Panc1 (cell line): ENCODE results near the gene ATP6V1F. TPM values are rescaled to one million over a fixed set of nuclear protein-coding genes. Genes with fewer than 3 reads are reported as not detected.

Source experiments
- ATAC-seq: fragments of 200-7000 bp; cut with Tn5 transposase; 2 replicates; pipeline ENCODE4 v1.9.1; 2020; ENCODE audit warnings: mild to moderate bottlenecking, moderate library complexity
- BruUV-seq: library from RNA; stranded (reverse); fragments of 400-500 nt; replicated peaks from 2 replicates; lab custom pipeline; 2021; lab: Mats Ljungman, UMichigan
- CTCF ChIA-PET: fragments of 300-600 bp; sonication (Branson Sonifier 250); formaldehyde crosslinking; loops from one replicate; lab custom pipeline; 2022; ENCODE audit warnings: antibody characterized with exemption; lab: Charles Lee
- POLR2A ChIA-PET: fragments of 300-600 bp; sonication (Branson Sonifier 250); formaldehyde crosslinking; loops from one replicate; lab custom pipeline; 2022; ENCODE audit warnings: antibody characterized with exemption; lab: Charles Lee
- DNase-seq: peaks from one replicate; pipeline ENCODE4 v3.0.0-alpha.2; 2010; ENCODE audit warnings: low read depth, low spot score
- H3K27ac ChIP-seq: 2 replicates; pipeline ENCODE4 v1.5.1; 2011; ENCODE audit warnings: mild to moderate bottlenecking, low read length, inconsistent platforms
- H3K27me3 ChIP-seq: fragments of 200-500 bp; sonication (Bioruptor generic); 2 replicates; pipeline ENCODE4 v1.6.0; 2014; ENCODE audit warnings: low read length, inconsistent platforms; ENCODE audit not compliant: control insufficient read depth, insufficient read depth
- H3K36me3 ChIP-seq: fragments of 200-500 bp; sonication (Bioruptor generic); 2 replicates; pipeline ENCODE4 v1.5.1; 2014; ENCODE audit warnings: inconsistent platforms, mild to moderate bottlenecking, low read length, moderate library complexity; ENCODE audit not compliant: control insufficient read depth, insufficient read depth
- H3K4me1 ChIP-seq: 2 replicates; pipeline ENCODE4 v1.5.1; 2011; ENCODE audit warnings: inconsistent platforms, mild to moderate bottlenecking, low read length, moderate library complexity; ENCODE audit not compliant: control insufficient read depth, insufficient read depth
- H3K4me3 ChIP-seq, 2 experiments: 2 replicates each; pipeline ENCODE4 v1.5.1; 2011 to 2012; ENCODE audit warnings: low read depth in 2 of 2, low read length in 2 of 2, mild to moderate bottlenecking in 2 of 2, inconsistent platforms in 1 of 2, moderate library complexity in 1 of 2
- H3K9me3 ChIP-seq: fragments of 200-500 bp; sonication (Bioruptor generic); 2 replicates; pipeline ENCODE4 v1.5.1; 2014; ENCODE audit warnings: low read depth, mild to moderate bottlenecking, inconsistent platforms, low read length, moderate library complexity; ENCODE audit not compliant: control insufficient read depth, insufficient read depth
- CTCF ChIP-seq: fragments of 450-650 bp; IDR thresholded peaks from 2 replicates; pipeline ENCODE4 v1.5.1; 2017; ENCODE audit warnings: mild to moderate bottlenecking
- POLR2AphosphoS5 ChIP-seq: IDR thresholded peaks from 2 replicates; pipeline ENCODE4 v1.6.1; 2012; ENCODE audit warnings: mild to moderate bottlenecking, low read depth, low read length, moderate library complexity
- REST ChIP-seq, 2 experiments: IDR thresholded peaks; 2 replicates each; pipeline ENCODE4 v1.6.1; 2011 to 2012; ENCODE audit warnings: low read depth in 2 of 2, control low read depth in 1 of 2, low read length in 1 of 2, mild to moderate bottlenecking in 1 of 2, moderate library complexity in 1 of 2; ENCODE audit not compliant: insufficient read depth in 1 of 2
- SIN3A ChIP-seq: IDR thresholded peaks from 2 replicates; pipeline ENCODE4 v1.6.1; 2012; ENCODE audit warnings: low read depth, mild to moderate bottlenecking, low read length, moderate library complexity, borderline replicate concordance; ENCODE audit not compliant: insufficient read depth
- TCF7L2 ChIP-seq: IDR thresholded peaks from 2 replicates; pipeline ENCODE4 v1.6.1; 2011; ENCODE audit warnings: mild to moderate bottlenecking, low read depth, low read length, inconsistent platforms
- in situ Hi-C: cut with HindIII; loops from 2 replicates; pipeline ENCODE4 v1.10.0; 2016; ENCODE audit warnings: low sequenced_read_pairs, low pct_unique_long_range_greater_than_20kb
- intact Hi-C: fragments of 100-400 bp; cut with micrococcal nuclease; formaldehyde crosslinking; loops from one replicate; pipeline ENCODE4 v1.10.0; 2022; ENCODE audit not compliant: unreplicated experiment
- total RNA-seq: library from RNA; stranded (reverse); gene quantifications from one replicate; pipeline ENCODE4 v1.2.1, GENCODE V29; 2021; ENCODE audit not compliant: unreplicated experiment

Gene ATP6V1F
- total RNA-seq, 1 experiment from 2014 or later: 151 TPM

GRCh38 chr7:128876127-128876526, 13.5 kb downstream of the ATP6V1F start:
- no peak for ATAC-seq
- BruUV-seq: no TSS peak
- H3K4me3 ChIP-seq: no peak overlapping the region
- in situ Hi-C loops (no loop called here), intact Hi-C loops (no loop called here)
- no peaks in the 10 kb centered on the region for H3K36me3 ChIP-seq
- CTCF ChIA-PET: no interaction called here
- no peak overlapping the region for H3K27ac ChIP-seq
- H3K9me3 ChIP-seq: no peaks in the 10 kb centered on the region
- POLR2A ChIA-PET: no interaction called here
- H3K4me1 ChIP-seq: no peaks in the 10 kb centered on the region
- no peaks in the 10 kb centered on the region; the same call in 1 of the 2 replicates for H3K27me3 ChIP-seq
- TF ChIP-seq REST (IDR thresholded peaks at IDR 0.05; ENCODE audit: insufficient read depth in 1 of 2, low read depth in 2 of 2, low read length in 1 of 2) (no peak), SIN3A (no peak), POLR2AphosphoS5 (no peak), TCF7L2 (no peak), CTCF (no peak)
- DNase-seq: no peak

GRCh38 chr7:128876586-128876977, 13.9 kb downstream of the ATP6V1F start:
- Histone ChIP-seq H3K27me3 (no peaks in the 10 kb centered on the region; the same call in 1 of the 2 replicates), H3K4me1 (no peaks in the 10 kb centered on the region), H3K36me3 (no peaks in the 10 kb centered on the region), H3K9me3 (no peaks in the 10 kb centered on the region), H3K4me3 (no peak overlapping the region), H3K27ac (no peak overlapping the region)
- POLR2A ChIA-PET: no interaction called here
- no TSS peak for BruUV-seq
- ATAC-seq (no peak), DNase-seq (no peak)
- CTCF ChIA-PET: no interaction called here
- intact Hi-C loops: no loop called here
- in situ Hi-C loops: no loop called here
- TF ChIP-seq SIN3A (no peak), CTCF (no peak), POLR2AphosphoS5 (no peak), TCF7L2 (no peak), REST (IDR thresholded peaks at IDR 0.05; ENCODE audit: insufficient read depth in 1 of 2, low read depth in 2 of 2, low read length in 1 of 2) (no peak)
